ENCODE measurements around the gene NCAPG2. TPM values are rescaled to one million over a fixed set of nuclear protein-coding genes. Genes with fewer than 3 reads are reported as not detected.

Gene NCAPG2, protein sequence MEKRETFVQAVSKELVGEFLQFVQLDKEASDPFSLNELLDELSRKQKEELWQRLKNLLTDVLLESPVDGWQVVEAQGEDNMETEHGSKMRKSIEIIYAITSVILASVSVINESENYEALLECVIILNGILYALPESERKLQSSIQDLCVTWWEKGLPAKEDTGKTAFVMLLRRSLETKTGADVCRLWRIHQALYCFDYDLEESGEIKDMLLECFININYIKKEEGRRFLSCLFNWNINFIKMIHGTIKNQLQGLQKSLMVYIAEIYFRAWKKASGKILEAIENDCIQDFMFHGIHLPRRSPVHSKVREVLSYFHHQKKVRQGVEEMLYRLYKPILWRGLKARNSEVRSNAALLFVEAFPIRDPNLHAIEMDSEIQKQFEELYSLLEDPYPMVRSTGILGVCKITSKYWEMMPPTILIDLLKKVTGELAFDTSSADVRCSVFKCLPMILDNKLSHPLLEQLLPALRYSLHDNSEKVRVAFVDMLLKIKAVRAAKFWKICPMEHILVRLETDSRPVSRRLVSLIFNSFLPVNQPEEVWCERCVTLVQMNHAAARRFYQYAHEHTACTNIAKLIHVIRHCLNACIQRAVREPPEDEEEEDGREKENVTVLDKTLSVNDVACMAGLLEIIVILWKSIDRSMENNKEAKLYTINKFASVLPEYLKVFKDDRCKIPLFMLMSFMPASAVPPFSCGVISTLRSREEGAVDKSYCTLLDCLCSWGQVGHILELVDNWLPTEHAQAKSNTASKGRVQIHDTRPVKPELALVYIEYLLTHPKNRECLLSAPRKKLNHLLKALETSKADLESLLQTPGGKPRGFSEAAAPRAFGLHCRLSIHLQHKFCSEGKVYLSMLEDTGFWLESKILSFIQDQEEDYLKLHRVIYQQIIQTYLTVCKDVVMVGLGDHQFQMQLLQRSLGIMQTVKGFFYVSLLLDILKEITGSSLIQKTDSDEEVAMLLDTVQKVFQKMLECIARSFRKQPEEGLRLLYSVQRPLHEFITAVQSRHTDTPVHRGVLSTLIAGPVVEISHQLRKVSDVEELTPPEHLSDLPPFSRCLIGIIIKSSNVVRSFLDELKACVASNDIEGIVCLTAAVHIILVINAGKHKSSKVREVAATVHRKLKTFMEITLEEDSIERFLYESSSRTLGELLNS
- 17.3 TPM for total RNA-seq

DNA sequence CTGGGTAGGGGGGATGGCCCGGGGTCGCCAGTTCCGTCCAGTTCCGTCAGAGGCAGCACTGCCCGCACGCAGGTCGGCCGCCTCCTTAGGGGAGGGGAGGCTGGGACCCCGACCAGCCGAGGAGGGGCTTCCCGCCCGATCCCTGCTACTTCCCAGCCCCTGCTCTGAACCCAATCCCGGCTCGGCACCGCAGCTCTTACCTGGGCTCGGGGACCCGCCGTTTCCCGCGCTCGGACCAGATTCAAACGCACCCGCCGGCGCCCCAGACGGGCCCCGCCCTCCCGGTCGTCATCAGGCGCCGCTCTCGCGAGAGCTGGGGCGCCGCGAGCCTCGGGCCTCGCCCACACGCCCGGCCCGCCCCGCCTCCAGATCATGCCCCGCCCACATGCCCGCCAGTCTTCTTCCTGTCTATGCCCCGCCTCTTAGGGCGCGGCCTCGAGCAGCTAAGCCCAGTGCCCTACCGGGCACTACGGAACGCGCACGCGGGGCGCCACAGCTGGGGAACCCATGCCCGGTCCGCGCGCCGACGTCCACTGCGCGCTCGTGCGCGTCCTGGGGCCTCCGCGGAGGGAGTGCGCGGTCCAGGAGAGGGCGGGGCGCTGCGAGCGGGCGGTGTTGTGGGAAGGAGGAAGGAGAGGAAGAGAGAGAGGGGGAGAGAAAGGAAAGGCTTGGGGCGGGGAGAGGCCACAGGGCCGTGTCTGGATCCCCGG lies at the start of gene NCAPG2:
Gene NCAPG2 (minus strand): TSS at position 281 of the 710 bp plus-strand sequence. CDS start 2,905 bp downstream, outside the sequence.

DNA sequence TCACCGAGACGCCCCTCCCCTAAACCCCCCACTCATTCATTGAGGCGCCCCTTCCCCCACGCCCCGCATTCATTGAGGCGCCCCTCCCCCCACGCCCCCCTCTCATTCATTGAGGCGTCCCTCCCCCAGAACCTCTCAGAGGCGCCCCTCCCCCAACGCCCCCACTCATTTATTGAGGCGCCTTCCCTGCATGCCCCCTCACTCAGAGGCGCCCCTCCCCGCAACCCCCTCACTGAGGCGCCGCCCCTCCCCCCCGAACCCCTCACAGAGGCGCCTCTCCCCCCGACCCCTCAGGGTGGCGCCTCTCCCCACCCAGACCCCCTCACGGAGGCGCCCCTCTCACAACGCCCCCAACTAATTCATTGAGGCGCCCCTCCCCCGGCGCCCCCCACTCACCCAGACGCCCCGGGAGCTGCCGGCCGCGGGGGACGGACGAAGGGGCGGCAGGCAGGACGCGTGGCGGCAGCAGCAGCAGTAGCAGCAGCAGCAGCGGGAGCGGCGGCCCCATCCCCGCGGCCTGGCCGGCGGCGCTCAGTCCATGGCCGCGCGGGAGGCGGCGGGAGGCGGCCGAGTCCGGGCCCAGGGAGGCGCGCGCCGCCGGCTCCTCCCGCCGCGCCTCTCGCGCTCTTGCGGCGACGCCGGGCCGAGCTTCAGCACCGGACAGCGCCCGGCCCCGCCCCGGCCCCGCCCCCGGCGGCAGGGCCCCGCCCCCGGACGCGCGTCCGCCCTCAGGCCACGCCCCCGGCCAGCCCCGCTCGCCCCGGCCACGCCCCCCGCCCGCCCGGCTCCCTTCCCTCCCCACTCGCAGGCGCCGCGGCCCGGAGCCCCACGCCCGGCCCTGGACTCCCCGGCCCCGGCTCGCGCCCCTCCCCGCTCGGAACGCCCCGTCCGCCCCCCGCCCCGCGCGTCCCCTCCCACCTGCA lies 117.2 kb downstream of the NCAPG2 start, which contains the start of gene PTPRN2:
Gene PTPRN2 (minus strand): TSS at position 662 of the 923 bp plus-strand sequence.

Small RNA genes lying within 50 kb of the gene (small RNA-seq; reads per million reads assigned to genes)
- gene MIR5707 (ENCODE audit: low replicate concordance) (not detected), gene THAP5P1 (ENCODE audit: low replicate concordance) (not detected)

Other genes with a start within 250 kb of the NCAPG2 start
- 6.2 TPM for gene PTPRN2, start 117.0 kb downstream of the NCAPG2 start, total RNA-seq
- gene ESYT2, start 124.7 kb upstream of the NCAPG2 start, total RNA-seq: 67.8 TPM
- 23.9 TPM for gene DYNC2I1, start 151.8 kb upstream of the NCAPG2 start, total RNA-seq